22Rv1 (cell line): ENCODE measurements around the gene PAPPA.

ENCODE experiments used
- ZFX ChIP-seq: fragments of 450-650 bp; IDR thresholded peaks from 2 replicates; pipeline ENCODE4 v1.6.1; 2017; ENCODE audit warnings: antibody characterized with exemption, borderline replicate concordance
- TF ChIP-seq, protein P1 (sequence below): fragments of 450-650 bp; IDR thresholded peaks from 2 replicates; pipeline ENCODE4 v1.5.1; 2017; ENCODE audit warnings: mild to moderate bottlenecking

DNA sequence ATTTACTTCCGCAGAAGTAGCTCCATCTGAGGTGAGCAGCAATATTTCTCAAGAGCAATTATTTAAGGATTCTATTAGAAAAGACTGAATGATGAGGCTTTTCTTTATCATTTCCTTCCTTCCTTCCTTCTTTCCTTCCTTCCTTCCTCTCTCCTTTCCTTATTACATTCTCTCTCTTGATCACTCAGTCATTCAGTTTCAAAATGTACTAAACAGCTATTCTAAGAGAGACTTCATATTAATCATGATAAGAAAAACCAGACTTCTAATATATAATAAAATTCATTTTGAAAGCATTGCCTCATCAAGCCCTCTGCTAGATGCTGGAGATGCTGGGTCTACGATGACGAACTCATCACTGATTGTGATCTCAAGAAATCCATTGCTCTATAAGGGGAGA is 30.4 kb upstream of the PAPPA start:
- TF ChIP-seq, protein P1, sequence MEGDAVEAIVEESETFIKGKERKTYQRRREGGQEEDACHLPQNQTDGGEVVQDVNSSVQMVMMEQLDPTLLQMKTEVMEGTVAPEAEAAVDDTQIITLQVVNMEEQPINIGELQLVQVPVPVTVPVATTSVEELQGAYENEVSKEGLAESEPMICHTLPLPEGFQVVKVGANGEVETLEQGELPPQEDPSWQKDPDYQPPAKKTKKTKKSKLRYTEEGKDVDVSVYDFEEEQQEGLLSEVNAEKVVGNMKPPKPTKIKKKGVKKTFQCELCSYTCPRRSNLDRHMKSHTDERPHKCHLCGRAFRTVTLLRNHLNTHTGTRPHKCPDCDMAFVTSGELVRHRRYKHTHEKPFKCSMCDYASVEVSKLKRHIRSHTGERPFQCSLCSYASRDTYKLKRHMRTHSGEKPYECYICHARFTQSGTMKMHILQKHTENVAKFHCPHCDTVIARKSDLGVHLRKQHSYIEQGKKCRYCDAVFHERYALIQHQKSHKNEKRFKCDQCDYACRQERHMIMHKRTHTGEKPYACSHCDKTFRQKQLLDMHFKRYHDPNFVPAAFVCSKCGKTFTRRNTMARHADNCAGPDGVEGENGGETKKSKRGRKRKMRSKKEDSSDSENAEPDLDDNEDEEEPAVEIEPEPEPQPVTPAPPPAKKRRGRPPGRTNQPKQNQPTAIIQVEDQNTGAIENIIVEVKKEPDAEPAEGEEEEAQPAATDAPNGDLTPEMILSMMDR, result no peak
- TF ChIP-seq ZFX, result no peak
